ENCODE data around the gene CFAP299. TPM values are rescaled to one million over a fixed set of nuclear protein-coding genes. Genes with fewer than 3 reads are reported as not detected.
"Not testable (repeated sequence)": the region's sequence is repeated elsewhere in the genome, so short reads cannot be mapped to it uniquely, and the experiment has no call there.

Gene CFAP299
- total RNA-seq, 1 donor from 2014 or later: not detected

DNA sequence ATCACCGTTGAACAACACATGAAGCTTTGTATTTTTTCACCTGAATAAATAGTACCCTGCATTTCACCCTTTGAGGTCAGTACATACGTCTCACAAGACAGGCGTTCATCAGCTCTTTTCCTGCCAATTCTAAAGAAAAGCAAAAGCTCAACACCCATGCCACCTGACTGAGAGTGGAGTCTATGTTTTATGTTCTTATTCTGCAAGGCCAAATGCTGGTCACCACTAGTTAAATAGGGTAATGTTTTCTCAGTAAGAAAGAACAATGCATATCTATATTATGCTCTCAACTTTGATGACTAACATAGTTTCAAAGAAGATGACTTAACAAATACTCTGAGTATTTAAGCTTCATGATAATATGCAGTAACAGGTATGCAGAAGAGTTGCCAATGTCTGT, 358.6 kb downstream of the CFAP299 start:
- intact Hi-C loops (cut with micrococcal nuclease): no loop called here

DNA sequence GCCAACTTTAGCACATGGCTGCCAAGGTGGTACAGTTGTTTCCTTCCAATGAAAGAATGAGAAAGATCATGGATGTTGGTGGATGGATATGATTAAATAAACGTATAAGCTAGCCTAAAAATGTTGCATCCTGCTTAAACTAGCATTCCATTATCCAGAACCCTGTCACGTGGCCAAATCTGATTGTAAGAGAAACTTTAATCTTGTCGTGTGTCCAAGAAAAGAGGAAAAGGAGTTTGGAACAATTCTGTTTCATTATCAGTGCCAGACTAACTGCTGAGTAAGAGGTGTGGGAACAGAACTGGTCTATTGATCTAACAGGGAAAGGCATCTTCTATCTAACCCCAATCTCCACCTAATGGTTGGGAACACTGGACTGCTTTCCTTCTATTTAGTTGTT, 369.8 kb downstream of the CFAP299 start:
- intact Hi-C loops (cut with micrococcal nuclease): no loop called here

DNA sequence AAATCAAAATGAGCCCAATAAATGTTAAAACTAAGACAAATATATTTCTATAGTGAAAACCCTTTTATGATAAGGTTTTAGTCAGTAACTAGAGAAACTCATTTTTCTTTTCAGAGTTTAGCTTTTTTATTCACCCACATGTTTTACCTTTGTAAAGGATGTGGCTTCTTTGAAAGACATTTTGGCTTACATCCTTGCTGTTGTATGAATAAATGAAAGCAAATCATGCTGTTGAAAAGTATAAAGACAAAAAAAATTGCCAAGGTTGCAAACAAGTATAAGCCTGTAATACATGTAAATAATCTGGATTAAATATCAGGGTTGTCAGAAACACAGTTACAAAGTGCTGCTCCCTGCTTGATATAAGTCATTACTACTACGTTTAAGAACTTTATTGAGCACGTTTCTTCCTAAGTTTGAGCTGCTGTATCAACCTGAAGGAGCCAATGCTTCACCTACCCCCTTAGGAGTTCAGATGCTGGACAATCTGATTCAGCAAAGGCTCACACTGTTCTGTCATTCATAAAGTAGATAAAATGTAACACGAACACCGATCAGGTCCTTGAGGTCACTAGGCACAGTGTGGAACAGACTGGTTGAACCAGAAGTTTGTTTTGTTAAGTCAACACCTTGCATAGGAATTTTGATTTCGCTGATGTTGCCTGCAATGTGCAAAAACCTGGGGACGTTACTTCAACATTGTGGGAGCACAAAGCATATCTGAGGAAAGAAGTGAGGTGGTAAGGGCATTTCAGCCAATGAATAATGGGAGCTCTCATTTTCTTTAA, 373.7 kb downstream of the CFAP299 start:
- intact Hi-C loops (cut with micrococcal nuclease): no loop called here

DNA sequence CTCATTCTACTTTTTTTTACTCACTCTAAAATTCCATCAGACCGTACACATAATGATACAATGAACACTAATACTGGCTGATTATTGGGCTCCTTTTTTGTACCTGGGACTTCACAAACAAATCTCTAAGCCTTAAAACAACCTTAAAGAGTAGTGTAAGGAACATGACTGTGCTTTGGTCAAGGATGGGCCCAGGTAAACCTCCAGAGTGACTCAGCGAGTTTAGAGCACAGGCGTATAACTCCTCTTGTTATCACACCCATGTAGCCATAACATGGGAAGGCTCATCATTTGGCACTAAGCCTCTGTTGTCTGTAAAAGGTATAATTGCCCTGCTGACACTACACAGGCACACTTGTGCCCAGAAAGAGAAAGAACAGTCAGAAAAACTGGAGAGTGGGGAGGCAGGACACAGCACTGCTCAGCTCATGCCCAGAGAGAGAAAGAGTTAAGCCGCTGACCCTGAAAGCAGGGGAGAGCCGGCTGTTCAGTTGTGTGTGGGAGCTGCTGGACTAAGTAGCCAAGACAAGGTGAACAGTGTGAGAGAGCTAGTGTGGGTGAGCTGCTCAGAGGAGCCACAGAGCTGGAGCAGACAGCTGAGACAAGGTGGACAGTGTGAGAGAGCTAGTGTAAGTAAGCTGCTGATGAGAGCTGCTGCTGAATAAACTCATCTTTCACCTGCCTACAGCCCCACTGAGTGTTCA, 375.4 kb downstream of the CFAP299 start:
- intact Hi-C loops (cut with micrococcal nuclease): loop anchor here (10.0 kb wide), 1 partner anchor 346 kb away; no protein-coding TSS in a partner anchor

DNA sequence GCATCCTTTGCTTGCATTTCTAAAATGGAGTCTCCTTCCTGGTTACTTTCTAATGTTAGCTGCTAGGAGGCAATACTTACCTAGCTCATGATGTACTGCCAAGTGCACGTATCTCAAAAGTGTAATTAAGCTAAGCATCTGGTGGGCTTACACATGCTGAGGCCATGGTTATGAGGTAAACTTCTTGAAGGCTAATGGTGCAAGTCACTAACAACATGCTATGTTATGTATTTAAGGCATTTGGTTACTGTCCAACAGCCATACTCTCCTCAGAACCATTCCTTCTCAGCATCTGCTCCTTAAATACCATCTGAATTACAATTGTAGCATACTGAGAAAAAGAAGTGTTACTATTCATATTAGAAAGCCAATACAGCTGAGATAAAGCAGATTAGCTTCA, 376.4 kb downstream of the CFAP299 start:
- intact Hi-C loops (cut with micrococcal nuclease): loop anchor here (10.0 kb wide), 1 partner anchor 347 kb away; no protein-coding TSS in a partner anchor

DNA sequence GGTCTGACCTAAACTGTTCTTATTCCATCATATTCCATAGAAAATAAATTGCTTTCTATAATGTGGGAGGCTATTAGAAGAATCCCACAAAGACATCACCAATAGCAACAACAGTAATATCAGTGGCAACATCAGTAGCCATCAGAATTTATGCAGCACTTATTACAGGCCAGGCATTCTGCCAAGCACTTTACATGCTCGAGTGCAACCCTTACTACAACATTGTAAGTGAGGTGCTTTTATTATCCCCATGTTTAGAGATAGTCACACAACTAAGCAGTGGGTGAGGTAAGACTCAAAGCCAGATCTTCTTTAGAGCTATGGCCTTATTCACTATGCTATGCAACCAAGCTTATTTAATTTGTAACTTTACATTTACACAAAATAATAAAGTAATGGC, 377.9 kb downstream of the CFAP299 start:
- intact Hi-C loops (cut with micrococcal nuclease): loop anchor here (10.0 kb wide), 1 partner anchor 349 kb away; no protein-coding TSS in a partner anchor

DNA sequence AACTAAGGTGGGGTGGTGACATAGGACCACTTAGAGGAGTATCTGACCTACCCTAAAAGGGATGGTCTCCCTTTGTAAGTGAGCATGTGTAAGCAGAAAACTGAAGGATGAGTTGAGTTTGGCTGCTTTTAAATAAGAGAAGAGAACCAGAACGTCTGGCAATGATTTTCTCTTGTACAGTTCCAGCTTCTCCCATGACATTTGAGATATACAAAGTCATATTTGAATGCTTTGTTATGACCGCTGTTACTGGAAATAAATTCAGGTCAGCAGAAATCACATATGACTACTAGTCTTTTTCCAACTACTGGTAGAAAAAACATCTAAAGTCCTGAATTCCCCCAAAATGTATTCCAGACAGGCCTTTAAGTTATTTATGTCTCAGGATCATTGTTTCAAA, 381.7 kb downstream of the CFAP299 start:
- intact Hi-C loops (cut with micrococcal nuclease): loop anchor here (10.0 kb wide), 1 partner anchor 352 kb away; no protein-coding TSS in a partner anchor

- intact Hi-C loops (cut with micrococcal nuclease): no loop called here
Observed at GRCh38 chr4:80726471-80726870, 390.9 kb downstream of the CFAP299 start.

- intact Hi-C loops (cut with micrococcal nuclease): no loop called here
Observed at GRCh38 chr4:80730158-80730557, 394.6 kb downstream of the CFAP299 start.

GRCh38 chr4:80731436-80731835, 395.9 kb downstream of the CFAP299 start:
- intact Hi-C loops (cut with micrococcal nuclease): no loop called here

DNA sequence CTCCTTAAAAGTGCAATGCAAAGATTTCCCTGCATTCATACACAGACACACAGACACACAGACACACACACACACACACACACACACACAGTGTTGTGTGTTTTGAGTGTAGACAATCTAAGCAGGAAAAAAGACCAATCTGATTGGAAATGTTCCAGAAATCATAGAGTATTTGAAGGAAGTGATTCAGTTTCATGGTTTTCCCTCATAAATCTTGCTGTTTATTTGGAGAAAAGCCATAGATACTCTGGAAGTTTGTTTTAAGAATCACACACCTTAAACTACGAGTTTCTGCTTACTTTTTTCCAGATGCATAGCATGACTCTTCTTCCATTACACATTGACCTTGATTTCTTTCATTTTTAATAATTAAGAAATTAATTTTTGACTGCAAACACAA, 396.5 kb downstream of the CFAP299 start:
- intact Hi-C loops (cut with micrococcal nuclease): no loop called here

DNA sequence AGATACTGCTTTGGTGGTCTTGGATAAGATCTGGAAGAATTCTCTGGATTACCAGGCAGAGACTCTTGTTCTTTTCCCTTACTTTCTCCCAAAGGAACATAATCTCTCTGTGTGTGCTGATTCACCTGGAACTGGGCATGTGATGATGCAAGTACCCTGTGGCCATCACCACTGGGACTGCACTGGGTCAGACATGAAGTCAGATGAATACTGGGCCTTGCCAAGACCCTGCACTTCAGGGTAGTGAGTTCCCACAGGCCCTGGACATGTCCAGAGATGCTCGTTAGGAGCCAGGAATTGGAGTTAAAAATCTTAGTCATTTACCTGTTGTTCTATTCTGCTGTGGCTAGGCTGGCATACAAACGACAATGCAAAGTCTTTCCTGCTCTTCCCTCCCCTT, 404.8 kb downstream of the CFAP299 start:
- intact Hi-C loops (cut with micrococcal nuclease): no loop called here

DNA sequence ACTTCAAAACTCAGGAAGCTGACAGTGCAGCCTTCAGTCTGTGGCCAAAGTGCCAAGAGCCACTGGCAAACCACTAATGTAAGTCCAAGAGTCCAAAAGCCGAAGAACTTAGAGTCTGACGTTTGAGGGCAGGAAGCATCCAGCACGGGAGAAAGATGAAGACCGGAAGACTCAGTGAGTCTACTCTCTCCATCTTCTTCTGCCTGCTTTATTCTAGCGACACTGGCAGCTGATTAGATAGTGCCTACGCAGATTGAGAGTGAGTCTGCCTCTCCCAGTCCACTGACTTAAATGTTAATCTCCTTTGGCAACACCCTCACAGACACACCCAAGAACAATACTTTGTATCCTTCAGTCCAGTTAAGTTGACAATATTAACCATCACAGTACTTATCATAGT, 414.0 kb downstream of the CFAP299 start:
- intact Hi-C loops (cut with micrococcal nuclease): not testable (repeated sequence)

DNA sequence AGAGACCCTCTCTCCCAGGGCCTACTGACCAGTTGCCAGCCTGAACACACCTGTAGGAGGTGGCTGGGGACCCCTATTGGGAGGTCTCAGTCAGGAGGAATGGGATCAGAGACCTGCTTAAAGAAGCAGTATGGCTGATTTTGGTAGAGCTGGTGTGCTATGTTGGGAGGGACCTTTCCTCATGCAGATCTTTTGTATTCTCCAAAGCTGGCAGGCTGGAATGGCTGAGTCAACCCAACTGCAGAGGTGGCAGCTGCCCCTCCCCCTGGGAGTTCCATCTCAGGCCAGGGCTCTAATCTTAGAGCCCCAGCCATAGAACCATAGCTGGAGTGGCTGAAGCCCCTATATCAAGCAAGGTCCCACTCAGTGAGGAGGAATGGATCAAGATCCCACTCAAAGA, 415.7 kb downstream of the CFAP299 start:
- intact Hi-C loops (cut with micrococcal nuclease): no loop called here

DNA sequence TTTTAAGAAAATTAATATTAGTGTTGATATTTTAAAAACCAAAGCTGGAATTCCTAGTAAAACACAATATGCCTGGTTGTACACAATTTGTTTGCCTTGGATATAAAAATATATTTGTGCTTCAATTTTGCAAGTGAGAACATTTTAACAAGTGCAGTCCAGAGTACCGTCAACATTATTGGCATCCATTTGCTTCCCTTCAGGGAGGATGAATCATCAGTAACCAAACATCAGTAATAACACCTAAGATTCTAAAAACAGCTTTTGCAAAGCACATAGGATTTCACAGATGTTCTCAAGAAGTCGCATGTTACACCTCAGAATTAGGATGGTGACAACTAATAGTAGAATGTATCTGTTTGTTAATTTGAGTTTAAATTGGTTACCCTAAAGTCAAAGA, 432.4 kb downstream of the CFAP299 start:
- intact Hi-C loops (cut with micrococcal nuclease): no loop called here

GRCh38 chr4:80776168-80776567, 440.6 kb downstream of the CFAP299 start:
- intact Hi-C loops (cut with micrococcal nuclease): no loop called here

- intact Hi-C loops (cut with micrococcal nuclease): no loop called here
Observed at GRCh38 chr4:80781431-80781830, 445.9 kb downstream of the CFAP299 start.

- intact Hi-C loops (cut with micrococcal nuclease): no loop called here
Observed at GRCh38 chr4:80787306-80787705, 451.8 kb downstream of the CFAP299 start.

DNA sequence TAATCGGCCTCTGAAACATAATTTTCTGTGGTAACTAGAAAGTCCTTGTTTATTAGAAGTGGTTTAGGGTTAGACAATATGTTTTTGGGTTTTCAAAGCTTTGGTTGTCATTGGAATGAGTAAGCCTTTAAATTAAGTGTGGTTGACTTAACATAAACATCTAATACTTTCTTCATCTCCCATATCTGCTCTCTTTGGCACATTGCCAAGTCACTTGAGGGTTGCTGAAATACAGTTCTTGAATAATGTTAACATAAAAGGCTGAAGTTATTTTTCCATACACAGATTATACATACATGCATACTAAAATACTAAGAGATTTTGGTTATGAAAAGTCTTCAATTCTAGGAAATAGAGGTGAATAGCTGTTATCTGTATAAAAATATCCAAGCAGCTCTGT, 453.3 kb downstream of the CFAP299 start:
- intact Hi-C loops (cut with micrococcal nuclease): no loop called here

DNA sequence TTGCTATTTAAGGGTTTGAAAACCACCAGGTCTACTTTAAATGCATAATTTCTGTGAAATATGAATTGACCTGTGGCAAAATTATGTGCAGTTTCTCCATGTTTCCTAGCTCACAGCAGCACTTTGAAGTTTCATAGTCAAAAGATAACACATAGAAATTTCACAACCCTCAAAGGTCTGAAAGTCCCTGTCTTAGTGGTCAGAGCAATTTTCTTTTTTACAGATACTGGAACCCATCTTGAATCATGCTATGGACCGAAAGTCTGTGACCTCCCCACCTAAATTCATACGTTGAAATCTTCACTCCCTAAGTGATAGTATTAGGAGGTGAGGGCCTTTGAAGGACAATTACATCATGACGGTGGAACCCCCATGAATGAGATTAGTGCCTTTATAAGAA, 454.6 kb downstream of the CFAP299 start:
- intact Hi-C loops (cut with micrococcal nuclease): no loop called here

DNA sequence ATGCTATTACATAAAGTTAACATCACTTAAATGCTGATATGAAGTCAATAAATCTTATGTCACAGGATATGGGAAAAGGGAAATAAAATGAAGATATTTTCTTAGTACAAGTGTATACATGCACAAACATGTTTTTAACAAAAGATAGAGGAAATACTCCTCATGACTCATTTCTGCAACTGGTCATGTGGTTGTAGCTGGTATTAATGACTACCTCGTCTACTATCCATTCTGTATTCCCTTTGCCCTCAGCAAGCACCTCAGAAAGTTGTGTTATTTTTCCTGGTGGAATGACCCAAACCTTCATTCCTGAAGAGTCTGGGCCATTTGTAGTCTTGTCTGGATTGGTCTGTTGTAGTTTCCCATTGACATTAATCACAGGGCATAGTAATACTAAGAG, 458.1 kb downstream of the CFAP299 start:
- intact Hi-C loops (cut with micrococcal nuclease): not testable (repeated sequence)

DNA sequence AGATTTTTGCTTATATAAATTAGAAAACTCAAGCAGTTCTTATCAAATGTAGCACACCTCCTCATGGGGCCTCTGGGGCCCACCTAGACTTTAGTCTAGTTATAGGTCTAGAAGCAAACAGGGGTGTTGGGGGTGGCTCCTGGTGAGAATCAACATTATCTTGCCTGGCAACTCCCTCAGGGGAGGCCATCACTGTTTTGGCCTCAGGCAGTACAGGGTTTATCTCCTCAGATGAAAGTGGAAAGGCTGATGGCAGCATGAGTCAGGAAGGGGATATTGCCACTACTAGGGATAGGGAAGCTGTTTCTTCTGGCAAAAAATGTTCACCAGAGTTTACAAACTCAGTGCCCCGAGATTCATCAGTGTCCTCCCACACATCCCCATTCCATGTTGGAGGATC, 462.6 kb downstream of the CFAP299 start:
- intact Hi-C loops (cut with micrococcal nuclease): loop anchor here (1.0 to 5.0 kb wide), 2 partner anchors 257 to 431 kb away; no protein-coding TSS in a partner anchor

Measured in T-helper 1 cell treated with Interleukin-12 subunit alpha and Interleukin-12 subunit beta and Interleukin-4 antibody, amounts not matched to agents 30 ng/mL and 1 ng/mL, for 36 hours (primary cell).